GM19043 (cell line): ENCODE measurements around the gene SGIP1.
"Not testable (repeated sequence)": the region's sequence is repeated elsewhere in the genome, so short reads cannot be mapped to it uniquely, and the experiment has no call there.

Experiments used
- ATAC-seq: cut with Tn5 transposase; IDR thresholded peaks from one replicate; pipeline ENCODE4 v1.9.1; 2021; ENCODE audit warnings: low read depth; ENCODE audit not compliant: unreplicated experiment

Gene SGIP1

DNA sequence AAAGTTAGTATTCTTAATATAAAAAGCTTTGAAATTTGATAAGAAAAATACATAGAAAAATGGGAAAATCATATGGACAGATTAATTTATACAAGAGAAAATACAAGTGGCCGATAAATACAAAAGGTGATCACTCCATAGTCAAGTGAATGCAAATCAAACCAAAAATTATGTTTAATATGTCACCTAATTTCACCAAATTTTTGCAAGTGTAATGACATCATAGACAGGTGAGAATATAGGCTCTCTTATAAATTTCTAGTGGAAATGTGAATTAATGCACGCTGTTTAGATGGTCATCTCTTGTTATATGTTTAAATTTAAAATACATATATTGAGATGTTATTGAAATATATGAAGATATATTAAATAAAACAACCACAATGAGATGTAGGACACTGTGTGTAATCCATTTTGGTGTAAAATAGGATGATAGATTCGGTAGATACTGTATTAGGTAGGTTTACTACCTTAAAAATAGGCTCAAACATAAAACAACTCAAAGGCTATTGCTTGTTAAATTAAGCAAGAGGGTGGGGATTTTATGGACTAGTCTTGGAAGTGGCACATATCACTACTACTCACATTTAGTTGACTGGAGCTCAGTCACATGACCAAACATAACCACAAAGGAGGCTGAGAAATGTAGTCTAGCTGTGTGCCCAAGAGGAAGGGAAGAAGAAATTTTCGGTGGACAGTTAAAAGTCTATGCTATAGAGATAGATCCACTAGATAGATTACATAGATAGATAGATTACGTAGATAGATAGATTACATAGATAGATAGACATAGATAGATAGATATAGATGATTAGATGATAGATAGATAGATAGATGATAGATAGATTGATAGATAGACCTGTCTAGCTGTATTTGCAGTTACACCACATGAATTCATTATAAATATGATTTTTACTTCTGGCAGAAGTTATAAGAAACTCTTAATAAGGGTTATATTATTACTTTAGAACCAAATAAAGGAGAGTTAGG lies 258.0 kb downstream of the SGIP1 start:
- no peak for ATAC-seq

DNA sequence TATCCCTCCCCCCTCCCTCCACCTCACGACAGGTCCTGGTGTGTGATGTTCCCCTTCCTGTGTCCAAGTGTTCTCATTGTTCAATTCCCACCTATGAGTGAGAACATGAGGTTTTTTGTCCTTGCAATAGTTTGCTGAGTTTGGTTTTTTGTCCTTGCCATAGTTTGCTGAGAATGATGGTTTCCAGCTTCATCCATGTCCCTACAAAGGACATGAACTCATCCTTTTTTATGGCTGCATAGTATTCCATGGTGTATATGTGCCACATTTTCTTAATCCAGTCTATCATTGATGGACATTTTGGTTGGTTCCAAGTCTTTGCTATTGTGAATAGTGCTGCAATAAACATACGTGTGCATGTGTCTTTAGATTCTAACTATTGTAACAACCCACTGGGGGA lies 261.9 kb downstream of the SGIP1 start:
- ATAC-seq = not testable (repeated sequence)
